Lower leg skin (tissue), 4 donors: Measurements from ENCODE around the gene TRAK1. TPM values are rescaled to one million over a fixed set of nuclear protein-coding genes. Genes with fewer than 3 reads are reported as not detected.

Experiments used
- DNase-seq, 2 donors: peaks; one replicate each; pipeline ENCODE4 v3.0.0-alpha.2; 2019; ENCODE audit warnings: low spot score in 2 of 2
- H3K4me3 ChIP-seq: fragments of 200-600 bp; sonication (generic); 2 replicates; pipeline ENCODE4 v1.5.1; 2017; ENCODE audit warnings: mild to moderate bottlenecking, low read depth; ENCODE audit not compliant: poor library complexity, severe bottlenecking
- POLR2A ChIP-seq, 2 donors: fragments of 450-650 bp; IDR thresholded peaks; one replicate each; pipeline ENCODE4 v1.6.1; 2016 to 2017; ENCODE audit warnings: antibody characterized with exemption in 2 of 2, mild to moderate bottlenecking in 1 of 2, moderate library complexity in 1 of 2
- WGBS, 2 donors: methylation state at CpG; one replicate each; pipeline ENCODE4 v1.1.5; 2018; 5-methylcytosine and 5-hydroxymethylcytosine counted together
- intact Hi-C: fragments of 100-400 bp; cut with DNase I; formaldehyde crosslinking; loops from one replicate; pipeline ENCODE4 v1.15.0; 2023; ENCODE audit warnings: low total_unique reads
- total RNA-seq, 4 donors: library from RNA; depleted of rRNA; stranded (reverse); fragments of >200 nt; gene quantifications; one replicate each; pipeline ENCODE4 v1.1.0, GENCODE V29; 2016
- TF ChIP-seq, protein P1 (sequence below), 3 donors: fragments of 450-650 bp; IDR thresholded peaks; one replicate each; pipeline ENCODE4 v1.5.1; 2016; ENCODE audit warnings: antibody characterized with exemption in 3 of 3, mild to moderate bottlenecking in 3 of 3, moderate library complexity in 2 of 3

Gene TRAK1
- total RNA-seq, 4 donors from 2014 or later, result 69.0 to 96.3 (median 84.9) TPM

DNA sequence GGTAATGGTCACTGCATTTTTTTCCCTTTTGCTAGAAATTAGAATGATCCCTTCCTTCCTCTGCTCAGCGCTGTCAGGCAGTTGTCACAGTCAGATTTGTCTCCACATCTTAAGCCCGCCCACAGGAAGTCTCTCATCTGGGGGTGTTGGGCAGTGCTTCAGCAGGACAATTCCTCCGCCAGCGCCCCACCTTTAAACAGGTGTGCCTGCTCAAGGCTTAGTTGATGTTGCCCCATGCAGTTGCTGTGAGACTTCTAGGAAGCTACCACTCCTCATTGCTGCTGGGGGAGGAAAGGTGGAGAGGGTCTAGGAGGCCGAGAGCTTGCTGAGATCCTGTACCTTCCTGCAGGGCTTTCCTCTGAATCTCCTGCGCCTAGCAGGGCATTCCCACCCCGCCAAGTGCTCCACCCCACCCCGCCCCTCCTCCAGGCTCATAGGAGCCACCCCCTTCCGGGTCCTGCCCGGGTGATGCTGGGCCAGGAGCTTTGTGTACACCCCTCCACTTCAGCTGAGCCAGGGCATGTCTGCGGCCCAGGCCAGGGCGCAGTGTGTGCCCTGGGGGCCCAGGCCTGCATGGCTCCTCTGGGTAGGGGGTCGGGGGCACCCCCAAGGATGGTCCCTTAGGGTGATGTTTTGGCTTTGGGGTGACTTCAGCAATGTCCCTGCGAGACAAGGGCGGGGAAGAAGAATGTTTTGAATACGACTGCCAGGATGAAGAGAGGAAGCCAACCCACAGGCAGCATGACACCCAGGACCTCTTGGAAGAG is 68.7 kb downstream of the TRAK1 start:
- intact Hi-C loops, result no loop called here
- H3K4me3 ChIP-seq, result no peak overlapping the region
- no peak for TF ChIP-seq POLR2A (IDR thresholded peaks at IDR 0.05)
- TF ChIP-seq, protein P1, sequence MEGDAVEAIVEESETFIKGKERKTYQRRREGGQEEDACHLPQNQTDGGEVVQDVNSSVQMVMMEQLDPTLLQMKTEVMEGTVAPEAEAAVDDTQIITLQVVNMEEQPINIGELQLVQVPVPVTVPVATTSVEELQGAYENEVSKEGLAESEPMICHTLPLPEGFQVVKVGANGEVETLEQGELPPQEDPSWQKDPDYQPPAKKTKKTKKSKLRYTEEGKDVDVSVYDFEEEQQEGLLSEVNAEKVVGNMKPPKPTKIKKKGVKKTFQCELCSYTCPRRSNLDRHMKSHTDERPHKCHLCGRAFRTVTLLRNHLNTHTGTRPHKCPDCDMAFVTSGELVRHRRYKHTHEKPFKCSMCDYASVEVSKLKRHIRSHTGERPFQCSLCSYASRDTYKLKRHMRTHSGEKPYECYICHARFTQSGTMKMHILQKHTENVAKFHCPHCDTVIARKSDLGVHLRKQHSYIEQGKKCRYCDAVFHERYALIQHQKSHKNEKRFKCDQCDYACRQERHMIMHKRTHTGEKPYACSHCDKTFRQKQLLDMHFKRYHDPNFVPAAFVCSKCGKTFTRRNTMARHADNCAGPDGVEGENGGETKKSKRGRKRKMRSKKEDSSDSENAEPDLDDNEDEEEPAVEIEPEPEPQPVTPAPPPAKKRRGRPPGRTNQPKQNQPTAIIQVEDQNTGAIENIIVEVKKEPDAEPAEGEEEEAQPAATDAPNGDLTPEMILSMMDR (IDR thresholded peaks at IDR 0.05), result no peak
- peak; percentile 32 to 92 for DNase-seq
- WGBS, 2 donors, result 18 to 19% methylated on average over 11 to 12 of the region's 16 CpGs

DNA sequence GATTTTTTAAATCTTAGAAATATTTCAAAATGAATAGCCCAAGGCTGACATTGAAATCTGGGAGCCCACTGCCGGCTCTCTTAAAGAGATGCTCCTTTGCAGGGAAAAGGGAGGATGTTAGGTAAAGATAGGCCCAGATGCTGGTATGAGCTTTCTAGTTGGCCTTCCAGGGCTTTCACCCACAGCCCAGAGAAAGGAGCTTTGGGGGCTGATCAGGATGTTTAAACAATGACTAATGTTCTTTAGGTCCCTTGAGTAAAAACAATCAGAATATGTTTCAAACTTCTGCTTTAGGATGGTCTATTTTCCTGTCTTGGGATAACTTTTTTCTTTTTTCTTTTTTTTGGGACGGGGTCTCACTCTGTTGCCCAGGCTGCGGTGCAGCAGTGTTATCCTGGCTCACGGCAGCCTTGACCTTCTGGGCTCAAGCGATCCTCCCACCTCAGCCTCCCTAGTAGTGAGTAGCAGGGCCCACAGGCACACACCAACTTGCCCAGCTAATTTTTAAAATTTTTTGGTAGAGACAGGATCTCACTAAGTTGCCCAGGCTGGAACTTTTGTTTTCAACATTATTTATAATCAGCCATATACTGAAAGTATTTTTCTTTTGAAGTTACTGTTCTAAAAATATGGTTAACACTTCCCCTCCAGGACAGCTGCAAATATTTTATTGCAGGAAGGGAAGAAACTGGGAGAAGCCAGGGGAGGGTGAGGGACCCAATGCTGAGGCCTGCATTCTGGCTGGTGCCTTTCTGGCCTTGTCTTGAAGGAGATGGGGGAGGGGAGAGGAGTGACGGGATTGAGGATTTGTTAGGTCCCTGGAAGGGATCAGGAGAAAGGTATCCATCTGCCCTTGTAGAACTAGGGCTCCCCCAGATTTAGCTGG is 70.1 kb downstream of the TRAK1 start:
- DNase-seq, result no peak
- 85 to 90% methylated on average over 6 of the region's 6 CpGs for WGBS, 2 donors

DNA sequence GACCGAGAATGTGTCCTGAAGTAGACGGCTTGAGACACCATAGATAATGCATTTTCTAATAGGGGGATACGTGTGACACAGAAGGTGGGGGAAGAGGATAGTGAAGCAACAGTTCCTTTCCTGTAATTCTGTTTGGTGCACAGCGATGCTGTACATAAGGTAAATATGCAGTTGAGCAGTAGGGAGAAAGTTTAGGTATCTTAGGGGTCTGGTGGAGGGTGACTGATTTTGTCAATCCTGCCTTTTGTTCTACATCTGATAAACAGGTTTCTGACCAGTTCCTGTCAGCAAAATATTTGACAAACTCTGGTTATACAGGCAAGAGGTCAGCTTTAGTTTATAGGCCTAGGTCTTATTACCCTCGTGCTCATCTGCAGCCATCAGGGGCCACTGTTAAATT is 71.3 kb downstream of the TRAK1 start:
- 88 to 96% methylated on average over 5 of the region's 5 CpGs for WGBS, 2 donors
- intact Hi-C loops, result no loop called here
- H3K4me3 ChIP-seq, result no peak overlapping the region
- DNase-seq, result no peak
- TF ChIP-seq, protein P1 (IDR thresholded peaks at IDR 0.05), result no peak
- TF ChIP-seq POLR2A (IDR thresholded peaks at IDR 0.05), result no peak

More for the DNA sequence above, 70.1 kb downstream of the TRAK1 start:
- intact Hi-C loops, result no loop called here
- H3K4me3 ChIP-seq, result no peak overlapping the region
- TF ChIP-seq POLR2A (IDR thresholded peaks at IDR 0.05), result no peak
- TF ChIP-seq, protein P1 (IDR thresholded peaks at IDR 0.05), result no peak

DNA sequence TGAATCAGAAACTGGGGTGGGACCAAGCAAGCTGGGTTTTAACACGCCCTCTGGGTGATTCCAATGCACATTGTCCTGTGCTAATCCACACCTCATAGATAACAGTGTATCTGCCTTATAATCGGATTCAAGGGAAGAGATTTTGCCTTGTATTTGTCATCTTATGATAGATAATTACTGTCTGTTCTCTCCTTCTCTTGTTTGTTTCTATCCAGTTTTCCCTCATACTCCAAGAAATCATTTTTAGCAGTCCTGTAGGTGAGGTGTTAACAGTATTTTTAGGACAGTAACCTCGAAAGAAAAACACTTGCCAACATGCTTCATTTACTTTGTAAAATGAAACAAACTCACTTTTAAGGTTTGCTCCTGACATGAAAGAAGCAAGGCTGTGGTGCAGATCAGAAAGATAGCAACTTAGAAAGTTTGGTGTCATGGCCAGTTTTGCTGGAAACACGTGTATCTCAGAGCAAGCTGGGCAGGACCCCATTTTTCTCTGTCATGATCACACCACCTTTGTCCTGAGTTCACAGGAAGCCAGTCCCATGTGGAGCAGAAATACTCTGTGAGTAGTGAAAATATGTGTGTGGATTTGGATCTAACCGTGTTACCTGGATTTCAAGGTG is 72.6 kb downstream of the TRAK1 start:
- no peak for DNase-seq
- H3K4me3 ChIP-seq, result no peak overlapping the region
- 62% methylated on average over 5 of the region's 5 CpGs for WGBS, 2 donors
- intact Hi-C loops, result no loop called here
- TF ChIP-seq, protein P1 (IDR thresholded peaks at IDR 0.05), result no peak
- TF ChIP-seq POLR2A (IDR thresholded peaks at IDR 0.05), result no peak

DNA sequence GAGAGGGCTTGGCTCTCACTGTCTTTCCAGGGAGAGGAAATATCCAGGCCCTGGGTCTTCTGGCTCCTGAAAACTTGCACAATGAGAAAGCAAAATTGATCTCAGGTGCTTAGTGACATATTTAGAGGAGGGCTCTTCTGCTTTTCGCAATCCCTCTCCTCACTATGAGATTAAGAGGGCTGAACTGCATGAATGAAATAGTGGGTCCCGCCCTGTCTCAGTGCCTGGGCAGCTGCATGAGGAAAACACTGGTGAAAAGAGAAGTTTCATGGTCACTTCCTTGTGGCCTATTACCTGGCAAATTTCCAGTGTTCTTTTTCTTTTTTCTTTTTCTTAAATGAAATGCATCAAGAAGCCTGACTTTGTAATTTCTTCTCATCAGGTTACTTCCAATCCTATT is 73.5 kb downstream of the TRAK1 start:
- 75 to 85% methylated on average over 2 of the region's 2 CpGs for whole genome bisulfite sequencing, 2 donors
- intact Hi-C loops, result no loop called here

More for the DNA sequence above, 73.5 kb downstream of the TRAK1 start:
- TF ChIP-seq, protein P1 (IDR thresholded peaks at IDR 0.05), result no peak
- no peak for TF ChIP-seq POLR2A (IDR thresholded peaks at IDR 0.05)
- no peak overlapping the region for H3K4me3 ChIP-seq
- peak in 1 of 2 donors; percentile 57 for DNase-seq
